ENCODE data around the gene KAT8. TPM values are rescaled to one million over a fixed set of nuclear protein-coding genes. Genes with fewer than 3 reads are reported as not detected.

The KAT8 gene
- total RNA-seq, 1 experiment from 2014 or later, result 66.6 TPM

DNA sequence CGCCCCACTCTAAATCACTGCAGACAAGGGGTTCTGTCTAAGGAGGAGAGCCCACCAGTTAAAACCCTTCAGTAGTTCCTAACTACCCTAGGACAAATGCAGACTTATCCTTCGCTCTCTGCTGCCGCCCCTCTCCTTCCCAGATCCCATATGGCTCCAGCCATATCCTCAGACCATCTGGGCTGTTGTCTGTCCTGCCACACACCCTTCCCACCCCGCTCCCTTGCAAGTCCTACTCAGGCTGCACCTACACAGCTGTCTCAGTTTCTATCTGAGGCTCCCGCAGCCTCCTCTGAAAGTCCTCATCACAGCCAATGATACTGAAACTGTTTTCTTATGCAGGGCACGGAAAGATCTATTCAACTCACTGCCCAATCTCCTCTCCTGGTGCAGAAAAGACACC, 10.0 kb upstream of the KAT8 start:
- DNase-seq, result no peak
- H3K9me3 Mint-ChIP-seq (ENCODE audit: low read depth, unreplicated experiment), result no peaks in the 10 kb centered on the region
- intact Hi-C loops (cut with micrococcal nuclease; ENCODE audit: unreplicated experiment), result loop anchor here (5.0 kb wide), 1 partner anchor 40 kb away; no protein-coding TSS in a partner anchor
- peak overlapping the region; percentile 64 for H3K4me3 Mint-ChIP-seq (ENCODE audit: low read depth, unreplicated experiment)
- TF ChIP-seq, protein P1, sequence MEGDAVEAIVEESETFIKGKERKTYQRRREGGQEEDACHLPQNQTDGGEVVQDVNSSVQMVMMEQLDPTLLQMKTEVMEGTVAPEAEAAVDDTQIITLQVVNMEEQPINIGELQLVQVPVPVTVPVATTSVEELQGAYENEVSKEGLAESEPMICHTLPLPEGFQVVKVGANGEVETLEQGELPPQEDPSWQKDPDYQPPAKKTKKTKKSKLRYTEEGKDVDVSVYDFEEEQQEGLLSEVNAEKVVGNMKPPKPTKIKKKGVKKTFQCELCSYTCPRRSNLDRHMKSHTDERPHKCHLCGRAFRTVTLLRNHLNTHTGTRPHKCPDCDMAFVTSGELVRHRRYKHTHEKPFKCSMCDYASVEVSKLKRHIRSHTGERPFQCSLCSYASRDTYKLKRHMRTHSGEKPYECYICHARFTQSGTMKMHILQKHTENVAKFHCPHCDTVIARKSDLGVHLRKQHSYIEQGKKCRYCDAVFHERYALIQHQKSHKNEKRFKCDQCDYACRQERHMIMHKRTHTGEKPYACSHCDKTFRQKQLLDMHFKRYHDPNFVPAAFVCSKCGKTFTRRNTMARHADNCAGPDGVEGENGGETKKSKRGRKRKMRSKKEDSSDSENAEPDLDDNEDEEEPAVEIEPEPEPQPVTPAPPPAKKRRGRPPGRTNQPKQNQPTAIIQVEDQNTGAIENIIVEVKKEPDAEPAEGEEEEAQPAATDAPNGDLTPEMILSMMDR (IDR thresholded peaks at IDR 0.05; ENCODE audit: unreplicated experiment), result no peak
- no peak overlapping the region for H3K27ac Mint-ChIP-seq (ENCODE audit: unreplicated experiment)
- H3K27me3 Mint-ChIP-seq (ENCODE audit: unreplicated experiment), result no peaks in the 10 kb centered on the region
- no TSS peak for BruUV-seq (replicated peaks)
- CTCF ChIA-PET, result no interaction called here
- H3K4me1 Mint-ChIP-seq (ENCODE audit: low read depth, unreplicated experiment), result peaks cover 27% of the 10 kb centered on the region
- H3K36me3 Mint-ChIP-seq (ENCODE audit: insufficient read depth, unreplicated experiment), result peaks cover 35% of the 10 kb centered on the region

DNA sequence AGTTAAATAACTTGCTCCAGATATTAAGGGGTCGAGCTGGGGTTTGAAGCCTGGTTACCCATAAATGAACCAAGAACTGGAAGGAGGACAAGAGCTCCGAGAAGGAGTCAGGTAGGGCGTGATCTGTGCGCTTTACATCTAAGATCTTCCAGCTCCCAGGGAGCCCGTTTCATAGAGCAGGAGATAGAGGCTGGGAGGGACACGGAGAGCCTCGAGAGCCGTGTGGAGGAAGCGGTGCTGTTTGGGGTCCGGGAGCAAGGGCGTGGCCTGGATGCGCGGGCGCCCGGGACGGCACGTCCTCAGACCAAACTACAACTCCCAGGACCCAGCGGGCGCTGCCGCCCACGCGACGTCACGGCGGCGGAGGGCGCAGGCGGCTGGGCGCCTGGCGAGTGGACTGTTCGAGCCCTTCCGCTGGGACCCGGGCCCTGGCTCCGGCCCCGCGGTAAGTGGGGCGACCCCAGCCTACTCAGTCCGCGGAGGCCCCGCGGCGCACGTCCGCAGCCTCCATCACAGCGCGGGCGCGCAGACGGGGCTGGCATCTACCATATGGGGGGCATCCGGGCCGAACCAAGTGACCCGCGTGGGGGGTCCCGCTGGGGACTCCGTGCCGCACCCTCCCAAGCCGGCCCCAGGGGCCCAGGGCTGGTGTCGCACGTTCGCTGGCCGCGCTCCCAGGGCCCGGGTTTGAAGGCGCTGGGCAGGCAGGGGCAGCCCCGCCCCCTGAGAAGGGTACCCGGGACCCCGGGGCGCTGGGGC, 9.2 kb upstream of the KAT8 start, which contains the start of gene BCKDK:
Gene BCKDK (plus strand): TSS at position 352 of the 759 bp plus-strand sequence. CDS start 838 bp downstream, outside the sequence.
- Mint-ChIP-seq H3K4me3 (ENCODE audit: low read depth, unreplicated experiment) (peak within 1 kb of the TSS; percentile 64), H3K9me3 (ENCODE audit: low read depth, unreplicated experiment) (no peaks in the 10 kb centered on the region), H3K27ac (ENCODE audit: unreplicated experiment) (peak within 1 kb of the TSS; percentile 74), H3K4me1 (ENCODE audit: low read depth, unreplicated experiment) (peaks cover 31% of the 10 kb centered on the region), H3K27me3 (ENCODE audit: unreplicated experiment) (no peaks in the 10 kb centered on the region), H3K36me3 (ENCODE audit: insufficient read depth, unreplicated experiment) (peaks cover 41% of the 10 kb centered on the region)
- DNase-seq, result peak; percentile 76
- BruUV-seq (replicated peaks), result no TSS peak
- CTCF ChIA-PET, result no interaction called here
- intact Hi-C loops (cut with micrococcal nuclease; ENCODE audit: unreplicated experiment), result loop anchor here (5.0 kb wide), 1 partner anchor 39 kb away; no protein-coding TSS in a partner anchor
- TF ChIP-seq, protein P1 (IDR thresholded peaks at IDR 0.05; ENCODE audit: unreplicated experiment), result no peak

DNA sequence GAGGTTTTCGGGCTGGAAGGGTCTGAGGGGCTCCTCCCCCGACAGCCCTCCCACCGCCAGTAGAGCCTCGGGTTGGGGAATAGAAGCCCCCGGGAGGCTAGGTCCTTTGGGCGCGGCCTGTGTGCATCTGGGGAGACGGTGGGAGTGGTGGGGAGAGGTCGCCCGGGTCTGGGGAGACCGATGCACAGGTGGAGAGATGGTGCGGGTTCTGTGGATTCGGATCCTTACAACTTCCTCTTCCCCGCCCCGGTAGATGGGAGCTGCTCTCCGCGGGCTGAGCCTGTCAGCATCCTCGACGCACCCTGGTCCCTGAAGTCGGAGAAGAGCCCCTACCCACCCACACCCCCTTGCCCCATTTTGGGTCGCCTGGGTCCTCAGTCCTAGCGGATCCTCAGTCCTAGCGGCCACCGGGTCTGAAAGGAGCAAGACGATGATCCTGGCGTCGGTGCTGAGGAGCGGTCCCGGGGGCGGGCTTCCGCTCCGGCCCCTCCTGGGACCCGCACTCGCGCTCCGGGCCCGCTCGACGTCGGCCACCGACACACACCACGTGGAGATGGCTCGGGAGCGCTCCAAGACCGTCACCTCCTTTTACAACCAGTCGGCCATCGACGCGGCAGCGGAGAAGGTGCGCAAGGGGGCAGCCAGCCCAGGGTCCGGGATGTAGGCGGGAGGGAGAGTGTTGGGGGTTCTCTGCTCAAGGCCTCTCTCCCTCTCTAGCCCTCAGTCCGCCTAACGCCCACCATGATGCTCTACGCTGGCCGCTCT, 8.5 kb upstream of the KAT8 start:
- intact Hi-C loops (cut with micrococcal nuclease; ENCODE audit: unreplicated experiment), result loop anchor here (5.0 kb wide), 1 partner anchor 38 kb away; no protein-coding TSS in a partner anchor
- Mint-ChIP-seq H3K4me3 (ENCODE audit: low read depth, unreplicated experiment) (peak overlapping the region; percentile 64), H3K36me3 (ENCODE audit: insufficient read depth, unreplicated experiment) (peaks cover 49% of the 10 kb centered on the region), H3K9me3 (ENCODE audit: low read depth, unreplicated experiment) (no peaks in the 10 kb centered on the region), H3K27me3 (ENCODE audit: unreplicated experiment) (no peaks in the 10 kb centered on the region), H3K4me1 (ENCODE audit: low read depth, unreplicated experiment) (peaks cover 38% of the 10 kb centered on the region), H3K27ac (ENCODE audit: unreplicated experiment) (peak overlapping the region; percentile 74)
- CTCF ChIA-PET, result no interaction called here
- DNase-seq, result no peak
- TF ChIP-seq, protein P1 (IDR thresholded peaks at IDR 0.05; ENCODE audit: unreplicated experiment), result no peak
- TSS peak; percentile 46 for BruUV-seq (replicated peaks)

DNA sequence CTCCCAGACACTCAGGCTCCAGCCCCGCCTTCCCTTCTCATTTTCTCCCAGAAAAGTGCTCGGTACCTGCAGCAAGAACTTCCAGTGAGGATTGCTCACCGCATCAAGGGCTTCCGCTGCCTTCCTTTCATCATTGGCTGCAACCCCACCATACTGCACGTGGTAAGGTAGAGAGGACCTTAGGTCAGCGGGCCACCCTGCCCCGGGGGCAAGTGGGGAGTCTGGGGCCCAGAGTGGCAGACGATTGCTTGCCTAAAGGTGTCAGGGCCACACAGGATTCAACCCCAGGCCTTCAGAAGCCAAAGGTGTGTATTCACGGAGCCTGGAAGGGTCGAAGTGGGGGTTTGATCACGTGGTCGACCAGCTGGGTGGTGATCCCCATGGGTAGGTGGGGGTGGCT, 7.8 kb upstream of the KAT8 start:
- CTCF ChIA-PET, result no interaction called here
- TF ChIP-seq, protein P1 (IDR thresholded peaks at IDR 0.05; ENCODE audit: unreplicated experiment), result no peak
- Mint-ChIP-seq H3K27me3 (ENCODE audit: unreplicated experiment) (no peaks in the 10 kb centered on the region), H3K9me3 (ENCODE audit: low read depth, unreplicated experiment) (no peaks in the 10 kb centered on the region), H3K36me3 (ENCODE audit: insufficient read depth, unreplicated experiment) (peaks cover 55% of the 10 kb centered on the region), H3K4me1 (ENCODE audit: low read depth, unreplicated experiment) (peaks cover 42% of the 10 kb centered on the region), H3K27ac (ENCODE audit: unreplicated experiment) (peak overlapping the region; percentile 74), H3K4me3 (ENCODE audit: low read depth, unreplicated experiment) (peak overlapping the region; percentile 64)
- BruUV-seq (replicated peaks), result no TSS peak
- no peak for DNase-seq
- intact Hi-C loops (cut with micrococcal nuclease; ENCODE audit: unreplicated experiment), result loop anchor here (5.0 kb wide), 1 partner anchor 38 kb away; no protein-coding TSS in a partner anchor

All from Calu3 (cell line).